Measurements from ENCODE around the gene SLCO1B1. TPM values are rescaled to one million over a fixed set of nuclear protein-coding genes. Genes with fewer than 3 reads are reported as not detected.

Gene SLCO1B1
- total RNA-seq, 2 experiments from 2014 or later = not detected

DNA sequence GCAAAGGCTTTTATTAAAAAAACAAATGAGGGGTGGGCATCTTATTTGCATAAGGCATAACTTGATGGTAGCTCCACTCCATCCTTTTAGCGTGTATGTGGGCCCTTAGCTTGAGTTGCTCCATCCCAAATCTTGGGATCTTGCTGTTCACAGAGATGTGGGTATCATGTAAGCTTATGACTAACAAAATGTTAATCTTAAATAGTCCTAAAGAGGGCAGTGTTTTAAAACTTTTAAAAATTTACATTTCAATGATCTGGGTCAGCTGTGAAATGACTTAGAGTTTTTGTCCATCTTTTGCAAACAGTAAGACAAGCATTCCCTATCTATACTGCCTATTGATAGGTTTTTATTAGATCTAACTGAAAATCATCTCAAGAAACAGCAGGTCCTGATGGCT, 117.7 kb downstream of the SLCO1B1 start:
- intact Hi-C loops (cut with micrococcal nuclease) = loop anchor here (5.0 kb wide), 1 partner anchor 429 kb away; no protein-coding TSS in a partner anchor
- H3K36me3 Mint-ChIP-seq (ENCODE audit: low read depth) = no peaks in the 10 kb centered on the region
- POLR2A ChIA-PET = no interaction called here
- TF ChIP-seq, protein P1, sequence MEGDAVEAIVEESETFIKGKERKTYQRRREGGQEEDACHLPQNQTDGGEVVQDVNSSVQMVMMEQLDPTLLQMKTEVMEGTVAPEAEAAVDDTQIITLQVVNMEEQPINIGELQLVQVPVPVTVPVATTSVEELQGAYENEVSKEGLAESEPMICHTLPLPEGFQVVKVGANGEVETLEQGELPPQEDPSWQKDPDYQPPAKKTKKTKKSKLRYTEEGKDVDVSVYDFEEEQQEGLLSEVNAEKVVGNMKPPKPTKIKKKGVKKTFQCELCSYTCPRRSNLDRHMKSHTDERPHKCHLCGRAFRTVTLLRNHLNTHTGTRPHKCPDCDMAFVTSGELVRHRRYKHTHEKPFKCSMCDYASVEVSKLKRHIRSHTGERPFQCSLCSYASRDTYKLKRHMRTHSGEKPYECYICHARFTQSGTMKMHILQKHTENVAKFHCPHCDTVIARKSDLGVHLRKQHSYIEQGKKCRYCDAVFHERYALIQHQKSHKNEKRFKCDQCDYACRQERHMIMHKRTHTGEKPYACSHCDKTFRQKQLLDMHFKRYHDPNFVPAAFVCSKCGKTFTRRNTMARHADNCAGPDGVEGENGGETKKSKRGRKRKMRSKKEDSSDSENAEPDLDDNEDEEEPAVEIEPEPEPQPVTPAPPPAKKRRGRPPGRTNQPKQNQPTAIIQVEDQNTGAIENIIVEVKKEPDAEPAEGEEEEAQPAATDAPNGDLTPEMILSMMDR (IDR thresholded peaks at IDR 0.05) = peak; percentile 35
- H3K9me3 Mint-ChIP-seq = no peaks in the 10 kb centered on the region
- CTCF ChIA-PET = interaction anchor here (0.9 to 1.4 kb wide), 2 partner anchors 48 to 170 kb away, joined by 3 to 4 read pairs; no protein-coding TSS in a partner anchor
- no peak for ATAC-seq
- no peak overlapping the region for H3K27ac Mint-ChIP-seq
- no peak for DNase-seq
- no peaks in the 10 kb centered on the region for H3K4me1 Mint-ChIP-seq (ENCODE audit: low read depth)
- H3K4me3 Mint-ChIP-seq = no peak overlapping the region
- no peaks in the 10 kb centered on the region for H3K27me3 Mint-ChIP-seq

DNA sequence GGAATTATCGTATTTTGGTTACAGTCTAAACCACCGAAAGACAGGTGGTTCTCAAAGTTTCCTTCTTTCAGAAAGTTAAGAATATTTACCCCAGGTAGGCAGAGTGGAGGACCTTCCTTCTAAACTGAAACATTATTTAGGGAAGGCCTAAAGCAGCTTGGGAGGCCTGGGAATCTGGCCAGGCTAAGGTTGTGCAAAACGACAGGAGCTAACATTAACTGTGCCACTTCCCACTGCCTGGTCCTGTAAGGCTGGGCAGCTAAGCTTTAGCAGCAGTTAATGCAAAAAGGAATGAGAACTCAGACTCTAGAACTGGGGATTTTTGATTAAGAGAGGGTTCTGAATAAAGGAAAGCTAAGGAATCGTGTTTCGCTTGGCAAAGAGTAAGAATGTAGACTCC, 121.1 kb downstream of the SLCO1B1 start:
- CTCF ChIA-PET = no interaction called here
- H3K27me3 Mint-ChIP-seq = peaks cover 1% of the 10 kb centered on the region
- ATAC-seq (no peak), DNase-seq (no peak)
- intact Hi-C loops (cut with micrococcal nuclease) = no loop called here
- TF ChIP-seq, protein P1 (IDR thresholded peaks at IDR 0.05) = no peak
- H3K36me3 Mint-ChIP-seq (ENCODE audit: low read depth) = no peaks in the 10 kb centered on the region
- H3K4me1 Mint-ChIP-seq (ENCODE audit: low read depth) = no peaks in the 10 kb centered on the region
- peaks cover 1% of the 10 kb centered on the region for H3K9me3 Mint-ChIP-seq
- POLR2A ChIA-PET = no interaction called here
- no peak overlapping the region for H3K27ac Mint-ChIP-seq
- H3K4me3 Mint-ChIP-seq = no peak overlapping the region

DNA sequence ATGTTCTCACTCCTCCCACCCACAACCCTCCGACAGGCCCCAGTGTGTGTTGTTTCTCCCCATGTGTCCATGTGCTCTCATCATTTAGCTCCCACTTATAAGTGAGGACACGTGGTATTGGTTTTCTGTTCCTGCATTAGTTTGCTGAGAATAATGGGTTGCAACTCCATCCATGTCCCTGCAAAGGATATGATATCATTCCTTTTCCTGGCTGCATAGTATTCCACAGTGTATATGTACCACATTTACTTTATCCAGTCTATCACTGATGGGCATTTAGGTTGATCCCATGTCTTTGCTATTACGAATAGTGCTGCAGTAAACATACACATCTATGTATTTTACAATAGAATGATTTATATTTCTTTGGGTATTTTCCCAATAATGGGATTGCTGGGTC, 126.2 kb downstream of the SLCO1B1 start:
- POLR2A ChIA-PET = no interaction called here
- H3K27me3 Mint-ChIP-seq = peaks cover 2% of the 10 kb centered on the region
- intact Hi-C loops (cut with micrococcal nuclease) = no loop called here
- no peak for DNase-seq
- no peak for ATAC-seq
- H3K4me3 Mint-ChIP-seq = no peak overlapping the region
- TF ChIP-seq, protein P1 (IDR thresholded peaks at IDR 0.05) = no peak
- CTCF ChIA-PET = no interaction called here
- H3K9me3 Mint-ChIP-seq = peaks cover 4% of the 10 kb centered on the region
- H3K27ac Mint-ChIP-seq = no peak overlapping the region
- no peaks in the 10 kb centered on the region for H3K36me3 Mint-ChIP-seq (ENCODE audit: low read depth)
- no peaks in the 10 kb centered on the region for H3K4me1 Mint-ChIP-seq (ENCODE audit: low read depth)

DNA sequence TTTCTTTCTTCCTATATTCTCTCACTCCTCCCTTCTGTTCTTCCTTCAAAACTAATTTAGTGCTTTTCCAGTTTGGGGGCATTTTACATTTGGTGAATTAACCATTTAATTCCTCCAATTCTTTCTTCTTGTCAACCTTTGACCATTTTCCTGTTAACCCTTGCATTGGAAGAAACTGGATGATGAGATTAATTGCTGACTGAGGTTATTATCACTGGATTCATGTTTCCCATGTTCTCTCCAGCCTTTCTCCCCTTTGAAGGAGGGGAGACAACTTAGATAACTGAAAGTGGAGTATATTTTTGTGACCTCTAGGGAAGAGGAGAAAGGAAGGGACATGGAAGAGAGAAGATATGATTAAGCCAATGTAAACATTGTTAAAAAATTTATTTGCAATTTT, 133.2 kb downstream of the SLCO1B1 start:
- Mint-ChIP-seq H3K4me3 (no peak overlapping the region), H3K27me3 (peaks cover 6% of the 10 kb centered on the region), H3K36me3 (ENCODE audit: low read depth) (peaks cover 2% of the 10 kb centered on the region), H3K9me3 (peaks cover 6% of the 10 kb centered on the region), H3K27ac (no peak overlapping the region), H3K4me1 (ENCODE audit: low read depth) (no peaks in the 10 kb centered on the region)
- DNase-seq (no peak), ATAC-seq (no peak)
- TF ChIP-seq, protein P1 (IDR thresholded peaks at IDR 0.05) = no peak
- intact Hi-C loops (cut with micrococcal nuclease) = no loop called here
- CTCF ChIA-PET = no interaction called here
- POLR2A ChIA-PET = no interaction called here

DNA sequence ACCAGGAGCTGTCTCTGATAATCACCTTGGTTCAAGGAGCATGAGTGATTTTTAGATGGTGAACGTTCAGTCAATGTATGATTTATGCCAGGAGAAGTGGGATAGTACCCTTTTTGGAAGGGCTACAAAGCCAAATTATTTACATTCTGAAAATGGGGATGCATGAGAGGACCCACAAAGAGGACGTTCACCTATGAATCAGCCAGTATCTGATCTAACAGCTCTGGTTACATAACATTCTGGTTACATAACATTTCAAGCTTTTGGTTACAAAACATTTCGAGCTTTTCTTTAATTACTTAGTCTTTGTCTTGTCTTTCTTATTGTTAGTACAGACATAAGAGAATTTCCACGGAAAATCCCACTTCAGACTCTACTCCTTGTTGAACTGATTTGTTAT, 134.9 kb downstream of the SLCO1B1 start:
- no peaks in the 10 kb centered on the region for H3K4me1 Mint-ChIP-seq (ENCODE audit: low read depth)
- DNase-seq (no peak), ATAC-seq (no peak)
- no peak overlapping the region for H3K27ac Mint-ChIP-seq
- ChIA-PET POLR2A (no interaction called here), CTCF (no interaction called here)
- peaks cover 6% of the 10 kb centered on the region for H3K9me3 Mint-ChIP-seq
- H3K27me3 Mint-ChIP-seq = peaks cover 8% of the 10 kb centered on the region
- H3K36me3 Mint-ChIP-seq (ENCODE audit: low read depth) = peaks cover 2% of the 10 kb centered on the region
- intact Hi-C loops (cut with micrococcal nuclease) = no loop called here
- TF ChIP-seq, protein P1 (IDR thresholded peaks at IDR 0.05) = no peak
- H3K4me3 Mint-ChIP-seq = no peak overlapping the region

Measured in activated CD8-positive, alpha-beta T cell treated with anti-CD3 and anti-CD28 coated beads for 36 hours (primary cell).